Measurements from ENCODE around the gene WDR43.

- TF ChIP-seq CTCF (IDR thresholded peaks at IDR 0.05) (no peak), POLR2A (IDR thresholded peaks at IDR 0.05) (no peak)
Measured at GRCh38 chr2:28990445-28990844, 96.0 kb downstream of the WDR43 start.

Data from thyroid gland (tissue), 4 donors.